Neural cell (in vitro differentiated cells): ENCODE measurements around the gene HEXIM2. TPM values are rescaled to one million over a fixed set of nuclear protein-coding genes. Genes with fewer than 3 reads are reported as not detected.

ENCODE experiments used
- H2AFZ ChIP-seq: fragments of 200-600, 300-800 bp; sonication (generic), shearing (Covaris generic); 2 replicates; pipeline ENCODE4 v1.6.0; 2014; ENCODE audit warnings: low read depth, mild to moderate bottlenecking, antibody characterized with exemption, low read length, moderate library complexity
- H3F3A ChIP-seq: fragments of 200-600 bp; shearing (Covaris generic); 2 replicates; pipeline ENCODE4 v1.6.1; 2016; ENCODE audit warnings: mild to moderate bottlenecking, moderate library complexity, mixed read lengths, antibody characterized with exemption, low read length; ENCODE audit not compliant: insufficient read depth, poor library complexity, severe bottlenecking
- H3K27ac ChIP-seq: fragments of 200-600, 300-800 bp; sonication (generic), shearing (Covaris generic); 2 replicates; pipeline ENCODE4 v1.5.1; 2014; ENCODE audit warnings: mild to moderate bottlenecking, low read length, moderate library complexity
- H3K27me3 ChIP-seq: fragments of 300-800, 200-600 bp; sonication (generic), shearing (Covaris generic); 2 replicates; pipeline ENCODE4 v1.6.0; 2014; ENCODE audit warnings: mild to moderate bottlenecking, low read depth, low read length, moderate library complexity; ENCODE audit not compliant: insufficient read depth
- H3K36me3 ChIP-seq: fragments of 300-800, 200-600 bp; sonication (generic), shearing (Covaris generic); 2 replicates; pipeline ENCODE4 v1.5.1; 2014; ENCODE audit warnings: mild to moderate bottlenecking, antibody characterized with exemption, low read length, moderate library complexity; ENCODE audit not compliant: insufficient read depth
- H3K4me2 ChIP-seq: fragments of 300-800, 200-600 bp; sonication (generic), shearing (Covaris generic); 2 replicates; pipeline ENCODE4 v1.6.0; 2014; ENCODE audit warnings: mild to moderate bottlenecking, low read length
- H3K4me3 ChIP-seq: fragments of 300-800, 200-600 bp; sonication (generic), shearing (Covaris generic); 2 replicates; pipeline ENCODE4 v1.5.1; 2014; ENCODE audit warnings: mild to moderate bottlenecking, low read length, moderate library complexity
- H3K79me2 ChIP-seq: fragments of 200-600 bp; shearing (Covaris generic); replicated peaks from 2 replicates; pipeline ENCODE4 v1.6.0; 2014; ENCODE audit warnings: mild to moderate bottlenecking, low read length, moderate library complexity; ENCODE audit not compliant: insufficient read depth
- H3K9ac ChIP-seq: fragments of 300-800, 200-600 bp; sonication (generic), shearing (Covaris generic); 2 replicates; pipeline ENCODE4 v1.6.1; 2016; ENCODE audit warnings: mild to moderate bottlenecking, low read length, mixed read lengths
- H3K9me2 ChIP-seq: fragments of 200-600 bp; shearing (Covaris generic); 2 replicates; pipeline ENCODE4 v1.6.1; 2016; ENCODE audit warnings: mild to moderate bottlenecking, low read length, mixed read lengths; ENCODE audit not compliant: insufficient read depth
- H3K9me3 ChIP-seq: fragments of 200-600, 300-800 bp; sonication (generic), shearing (Covaris generic); 2 replicates; pipeline ENCODE4 v1.6.1; 2016; ENCODE audit warnings: mild to moderate bottlenecking, mixed run types, low read length, moderate library complexity, mixed read lengths
- H4K20me1 ChIP-seq: fragments of 200-600 bp; shearing (Covaris generic); 2 replicates; pipeline ENCODE4 v1.6.1; 2016; ENCODE audit warnings: mild to moderate bottlenecking, mixed run types; ENCODE audit not compliant: insufficient read depth
- CTCF ChIP-seq: fragments of 450-650 bp; IDR thresholded peaks from 2 replicates; pipeline ENCODE4 v1.5.1; 2014; ENCODE audit warnings: antibody characterized with exemption, mild to moderate bottlenecking, moderate library complexity; ENCODE audit not compliant: poor library complexity, severe bottlenecking
- EP300 ChIP-seq: fragments of 450-650 bp; conservative IDR thresholded peaks from 2 replicates; pipeline ENCODE4 v1.6.1; 2014; ENCODE audit warnings: antibody characterized with exemption, mild to moderate bottlenecking, moderate library complexity; ENCODE audit not compliant: poor library complexity, severe bottlenecking
- EZH2 ChIP-seq: fragments of 200-600, 300-800 bp; shearing (Covaris generic), sonication (generic); IDR thresholded peaks from 2 replicates; pipeline ENCODE4 v1.6.1; 2014; ENCODE audit warnings: antibody characterized with exemption, low read length, borderline replicate concordance, mild to moderate bottlenecking; ENCODE audit not compliant: insufficient read depth, poor library complexity, severe bottlenecking
- MXI1 ChIP-seq: fragments of 450-650 bp; conservative IDR thresholded peaks from 2 replicates; pipeline ENCODE4 v1.6.1; 2014; ENCODE audit warnings: antibody characterized with exemption, mild to moderate bottlenecking; ENCODE audit not compliant: poor library complexity, severe bottlenecking
- POLR2AphosphoS5 ChIP-seq: IDR thresholded peaks from 2 replicates; pipeline ENCODE4 v1.6.1; 2012
- RAD21 ChIP-seq: fragments of 450-650 bp; conservative IDR thresholded peaks from 2 replicates; pipeline ENCODE4 v1.6.1; 2014; ENCODE audit warnings: antibody characterized with exemption, mild to moderate bottlenecking, moderate library complexity
- REST ChIP-seq: IDR thresholded peaks from 2 replicates; pipeline ENCODE4 v1.6.1; 2012; ENCODE audit warnings: borderline replicate concordance
- SMC3 ChIP-seq: fragments of 450-650 bp; conservative IDR thresholded peaks from 2 replicates; pipeline ENCODE4 v1.6.1; 2014; ENCODE audit warnings: antibody characterized with exemption, mild to moderate bottlenecking, moderate library complexity; ENCODE audit not compliant: poor library complexity
- TAF1 ChIP-seq: IDR thresholded peaks from 2 replicates; pipeline ENCODE4 v1.6.1; 2012; ENCODE audit warnings: low read depth
- polyA plus RNA-seq: library from polyadenylated mRNA; depleted of rRNA; stranded (reverse); fragments of >200 nt; gene quantifications from 2 replicates; pipeline ENCODE4 v1.2.3, GENCODE V29; 2014

Gene HEXIM2
- polyA plus RNA-seq, 1 donor from 2014 or later = 13.9 TPM

- Histone ChIP-seq H4K20me1 (no peaks in the 10 kb centered on the region), H3K79me2 (no peaks in the 10 kb centered on the region), H3K27ac (no peak overlapping the region), H3F3A (no peaks in the 10 kb centered on the region), H3K4me2 (no peak overlapping the region), H3K36me3 (no peaks in the 10 kb centered on the region), H2AFZ (no peak overlapping the region), H3K9me3 (no peaks in the 10 kb centered on the region), H3K27me3 (no peaks in the 10 kb centered on the region), H3K9me2 (no peaks in the 10 kb centered on the region), H3K4me3 (no peak overlapping the region), H3K9ac (no peak overlapping the region)
- TF ChIP-seq RAD21 (no peak), REST (no peak), EP300 (no peak), POLR2AphosphoS5 (no peak), CTCF (no peak), SMC3 (no peak), MXI1 (no peak), TAF1 (no peak), EZH2 (no peak)
These were observed 36.2 kb upstream of the HEXIM2 start for GRCh38 chr17:45125509-45125908.

GRCh38 chr17:45127207-45127547 is 34.5 kb upstream of the HEXIM2 start:
- Histone ChIP-seq H4K20me1 (no peaks in the 10 kb centered on the region), H2AFZ (no peak overlapping the region), H3K9ac (no peak overlapping the region), H3K27ac (no peak overlapping the region), H3K4me2 (no peak overlapping the region), H3F3A (no peaks in the 10 kb centered on the region), H3K4me3 (no peak overlapping the region), H3K9me2 (no peaks in the 10 kb centered on the region), H3K79me2 (no peaks in the 10 kb centered on the region), H3K27me3 (no peaks in the 10 kb centered on the region), H3K36me3 (no peaks in the 10 kb centered on the region), H3K9me3 (no peaks in the 10 kb centered on the region)
- TF ChIP-seq CTCF (no peak), MXI1 (no peak), REST (no peak), EP300 (no peak)
